ENCODE data around the gene ATP1A4. TPM values are rescaled to one million over a fixed set of nuclear protein-coding genes. Genes with fewer than 3 reads are reported as not detected.
A peak's percentile ranks its signal among the peaks of the same experiment; 100 is the strongest.

The ATP1A4 gene
- total and polyA plus RNA-seq, 7 donors = 0.22 to 3.0 (median 0.27) TPM; not detected in 4

- 74 to 78% methylated on average over 6 of the region's 6 CpGs for WGBS, 2 donors
- peaks cover 0 to 65% (median 59%) of the 10 kb centered on the region in 4 donors for H3K4me1 ChIP-seq
- DNase-seq = no peak
- H3K27me3 ChIP-seq = no peaks in the 10 kb centered on the region
- H3K36me3 ChIP-seq = peaks cover 15 to 26% (median 21%) of the 10 kb centered on the region in 4 donors
- TF ChIP-seq CTCF (IDR thresholded peaks at IDR 0.05) (no peak), POLR2A (IDR thresholded peaks at IDR 0.05) (no peak)
- intact Hi-C loops (cut with DNase I) = loop anchor here (5.0 kb wide), 2 partner anchors 91 to 134 kb away; partner anchors contain the start of genes ATP1A2, COPA and NCSTN
- H3K9me3 ChIP-seq = no peaks in the 10 kb centered on the region
- no peak overlapping the region for H3K4me3 ChIP-seq
- H3K27ac ChIP-seq = peak overlapping the region; percentile 29 to 99 (median 96)
Observed at GRCh38 chr1:160208557-160209320, 57.3 kb downstream of the ATP1A4 start.

DNA sequence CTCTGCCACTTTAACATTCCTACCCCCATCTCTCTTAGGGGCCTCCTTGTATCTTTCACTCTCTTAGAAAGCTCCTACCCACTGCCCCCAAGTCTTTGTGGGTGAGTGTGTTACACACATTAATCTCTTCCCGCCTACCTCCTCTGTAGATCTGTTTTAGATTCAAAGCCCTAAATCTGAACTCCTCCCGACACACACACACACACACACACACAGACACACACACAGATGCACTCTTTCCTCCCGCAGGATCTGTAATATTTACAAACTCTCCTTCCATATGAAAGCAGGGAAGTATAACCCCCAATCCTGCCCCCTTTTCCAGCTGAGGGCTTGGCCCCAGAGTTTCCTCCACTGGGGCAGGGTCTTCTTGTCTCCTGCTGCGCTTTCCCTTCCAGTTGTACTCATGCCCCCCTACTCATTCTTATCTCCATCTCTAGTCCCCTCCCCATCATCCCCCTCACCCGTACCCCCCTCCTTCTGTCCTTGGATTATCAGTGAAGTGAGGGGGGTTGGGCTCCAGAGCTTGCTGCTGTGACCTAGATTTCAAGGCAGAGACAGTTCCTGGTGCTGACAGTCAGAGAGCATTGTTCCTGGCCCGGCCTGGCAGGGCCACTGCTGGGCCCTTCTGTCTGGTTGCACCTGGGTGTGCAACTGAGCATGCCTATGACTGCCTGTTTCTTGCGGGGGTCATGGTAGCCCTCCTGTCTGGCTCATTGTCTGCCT lies 58.1 kb downstream of the ATP1A4 start:
- DNase-seq = no peak
- intact Hi-C loops (cut with DNase I) = loop anchor here (5.0 kb wide), 3 partner anchors 43 to 133 kb away; partner anchors contain the start of genes ATP1A2, COPA and NCSTN
- Histone ChIP-seq H3K27ac (peak overlapping the region; percentile 29 to 99 (median 65)), H3K4me1 (peaks cover 0 to 62% (median 58%) of the 10 kb centered on the region in 4 donors), H3K36me3 (peaks cover 23 to 33% (median 28%) of the 10 kb centered on the region in 4 donors), H3K9me3 (no peaks in the 10 kb centered on the region), H3K27me3 (no peaks in the 10 kb centered on the region), H3K4me3 (no peak overlapping the region)
- TF ChIP-seq CTCF (IDR thresholded peaks at IDR 0.05) = no peak
- TF ChIP-seq POLR2AphosphoS5 (IDR thresholded peaks at IDR 0.05) = peak in 1 of 4 donors; percentile 7
- WGBS, 2 donors = 66 to 68% methylated on average over 7 of the region's 7 CpGs

GRCh38 chr1:160210561-160210960 lies 59.2 kb downstream of the ATP1A4 start:
- 82% methylated on average over 5 of the region's 5 CpGs for WGBS, 2 donors
- H3K9me3 ChIP-seq = no peaks in the 10 kb centered on the region
- H3K27me3 ChIP-seq = no peaks in the 10 kb centered on the region
- peak overlapping the region in 3 of 4 donors; percentile 16 to 99 (median 96) for H3K27ac ChIP-seq
- H3K4me1 ChIP-seq = peaks cover 0 to 56% (median 53%) of the 10 kb centered on the region in 4 donors
- TF ChIP-seq POLR2AphosphoS5 (IDR thresholded peaks at IDR 0.05) (no peak), POLR2A (IDR thresholded peaks at IDR 0.05) (no peak), EP300 (IDR thresholded peaks at IDR 0.05) (no peak), CTCF (IDR thresholded peaks at IDR 0.05) (no peak)
- no peak for DNase-seq
- peaks cover 29 to 44% (median 36%) of the 10 kb centered on the region in 4 donors for H3K36me3 ChIP-seq
- intact Hi-C loops (cut with DNase I) = loop anchor here (5.0 kb wide), 1 partner anchor 42 kb away; no protein-coding TSS in a partner anchor
- H3K4me3 ChIP-seq = no peak overlapping the region

GRCh38 chr1:160211046-160211790 lies 59.8 kb downstream of the ATP1A4 start:
- intact Hi-C loops (cut with DNase I) = loop anchor here (5.0 kb wide), 1 partner anchor 41 kb away; no protein-coding TSS in a partner anchor
- no peak for DNase-seq
- WGBS, 2 donors = 85 to 87% methylated on average over 10 of the region's 10 CpGs
- Histone ChIP-seq H3K4me3 (no peak overlapping the region), H3K4me1 (peaks cover 0 to 51% (median 49%) of the 10 kb centered on the region in 4 donors), H3K27ac (peak overlapping the region in 3 of 4 donors; percentile 16 to 99 (median 96)), H3K36me3 (peaks cover 34 to 51% (median 41%) of the 10 kb centered on the region in 4 donors), H3K9me3 (no peaks in the 10 kb centered on the region), H3K27me3 (no peaks in the 10 kb centered on the region)
- no peak for TF ChIP-seq CTCF (IDR thresholded peaks at IDR 0.05)
- no peak for TF ChIP-seq EP300 (IDR thresholded peaks at IDR 0.05)
- TF ChIP-seq POLR2AphosphoS5 (IDR thresholded peaks at IDR 0.05) = no peak
- no peak for TF ChIP-seq POLR2A (IDR thresholded peaks at IDR 0.05)

Measured in sigmoid colon (tissue), 7 donors.